ENCODE data around the gene SNX20.

- TF ChIP-seq CTCF (conservative IDR thresholded peaks at IDR 0.05; ENCODE audit: low read depth, low read length) (no peak), POLR2A (IDR thresholded peaks at IDR 0.05; ENCODE audit: low read depth, low read length) (no peak), SMC3 (IDR thresholded peaks at IDR 0.05; ENCODE audit: low read depth, low read length) (no peak), MAZ (IDR thresholded peaks at IDR 0.05; ENCODE audit: borderline replicate concordance, low read depth, low read length) (no peak), RCOR1 (IDR thresholded peaks at IDR 0.05; ENCODE audit: insufficient replicate concordance, low read length) (no peak), RFX5 (IDR thresholded peaks at IDR 0.05; ENCODE audit: low read depth, low read length) (no peak), RAD21 (IDR thresholded peaks at IDR 0.05; ENCODE audit: low read length) (no peak), FOS (IDR thresholded peaks at IDR 0.05; ENCODE audit: low read depth, low read length) (no peak), BHLHE40 (IDR thresholded peaks at IDR 0.05; ENCODE audit: low read depth, low read length) (no peak), MAFK (IDR thresholded peaks at IDR 0.05; ENCODE audit: low read depth, low read length) (no peak)
These were observed 11.4 kb downstream of the SNX20 start for GRCh38 chr16:50669741-50670140.

All from IMR-90 (cell line).